Measurements from ENCODE around the gene GABRD. TPM values are rescaled to one million over a fixed set of nuclear protein-coding genes. Genes with fewer than 3 reads are reported as not detected.

GABRD gene
- total and polyA plus RNA-seq, 10 of the 15 experiments (the other 5 are each of a cell fraction or from before 2014, with no cell fraction given), result not detected

- Histone ChIP-seq H3K36me3 (ENCODE audit: control insufficient read depth in 2 of 2, insufficient read depth in 2 of 2, low read length in 1 of 2) (no peaks in the 10 kb centered on the region), H3K9me3 (replicated peaks; ENCODE audit: control insufficient read depth, insufficient read depth, low read length) (peaks cover 3% of the 10 kb centered on the region; the same call in 2 of the 3 replicates), H3K9ac (ENCODE audit: control insufficient read depth, insufficient read depth, low read length) (no peak overlapping the region), H3K4me3 (no peak overlapping the region), H2AFZ (ENCODE audit: control insufficient read depth, low read depth, low read length) (no peak overlapping the region), H4K20me1 (ENCODE audit: control insufficient read depth, insufficient read depth) (no peaks in the 10 kb centered on the region), H3K27ac (ENCODE audit: control insufficient read depth, insufficient read depth) (no peak overlapping the region), H3K4me2 (ENCODE audit: control insufficient read depth, insufficient read depth) (no peak overlapping the region), H3K27me3 (replicated peaks in 1 of 2; ENCODE audit: control insufficient read depth in 2 of 2, insufficient read depth in 2 of 2, low read length in 1 of 2) (no peaks in the 10 kb centered on the region), H3K4me1 (ENCODE audit: control insufficient read depth, insufficient read depth, low read length) (no peaks in the 10 kb centered on the region), H3K79me2 (ENCODE audit: control insufficient read depth, insufficient read depth, low read length) (no peaks in the 10 kb centered on the region)
- FAIRE-seq (no peak), DNase-seq (ENCODE audit: low read depth, low spot score) (no peak), ATAC-seq (no peak)
- SMC1A ChIA-PET (ENCODE audit: uncharacterized antibody, unreplicated experiment), result no interaction called here
- intact Hi-C loops (cut with micrococcal nuclease; ENCODE audit: unreplicated experiment) (no loop called here), in situ Hi-C loops (cut with MboI) (no loop called here)
- RAD21 ChIA-PET (ENCODE audit: unreplicated experiment), result no interaction called here
- CTCF ChIA-PET, result no interaction called here
- no TSS peak for BruUV-seq (replicated peaks)
- WGBS (ENCODE audit: insufficient coverage, insufficient replicate concordance, low lambda C conversion rate, missing lambda C conversion rate), result 92% methylated on average over 23 of the region's 23 CpGs
- POLR2A ChIA-PET, result no interaction called here
- no peak for TF ChIP-seq MYC (IDR thresholded peaks at IDR 0.05; ENCODE audit: insufficient read depth, insufficient read length, insufficient replicate concordance, low read length, severe bottlenecking)
- TF ChIP-seq LARP7 (IDR thresholded peaks at IDR 0.05), result no peak
- no peak for TF ChIP-seq E2F4 (IDR thresholded peaks at IDR 0.05; ENCODE audit: low read depth, low read length)
- TF ChIP-seq NFYB (IDR thresholded peaks at IDR 0.05; ENCODE audit: insufficient read depth, low read depth, low read length), result no peak
- no peak for TF ChIP-seq SMARCA5 (IDR thresholded peaks at IDR 0.05)
- no peak for TF ChIP-seq SRF (IDR thresholded peaks at IDR 0.05; ENCODE audit: low read depth in 2 of 2, low read length in 2 of 2)
- TF ChIP-seq RELA (IDR thresholded peaks at IDR 0.05; ENCODE audit: borderline replicate concordance, partially characterized antibody), result no peak
- no peak for TF ChIP-seq ZBTB4 (CRISPR knock-in tag; IDR thresholded peaks at IDR 0.05)
- no peak for TF ChIP-seq POLR2AphosphoS2 (IDR thresholded peaks at IDR 0.05; ENCODE audit: low read depth, low read length)
- no peak for TF ChIP-seq ZNF592 (IDR thresholded peaks at IDR 0.05)
- TF ChIP-seq SIX5 (IDR thresholded peaks at IDR 0.05; ENCODE audit: low read depth, low read length, severe bottlenecking), result no peak
Observed at GRCh38 chr1:2060535-2060934, 41.4 kb downstream of the GABRD start.

Data from GM12878 (cell line).